HG03460 (cell line): ENCODE measurements around the gene PDSS2.
"Not testable (repeated sequence)": the region's sequence is repeated elsewhere in the genome, so short reads cannot be mapped to it uniquely, and the experiment has no call there.

Experiments used
- ATAC-seq: cut with Tn5 transposase; IDR thresholded peaks from one replicate; pipeline ENCODE4 v1.9.1; 2021; ENCODE audit not compliant: unreplicated experiment

PDSS2 gene

GRCh38 chr6:107475360-107475759 lies 16.0 kb upstream of the PDSS2 start:
- ATAC-seq = not testable (repeated sequence)

DNA sequence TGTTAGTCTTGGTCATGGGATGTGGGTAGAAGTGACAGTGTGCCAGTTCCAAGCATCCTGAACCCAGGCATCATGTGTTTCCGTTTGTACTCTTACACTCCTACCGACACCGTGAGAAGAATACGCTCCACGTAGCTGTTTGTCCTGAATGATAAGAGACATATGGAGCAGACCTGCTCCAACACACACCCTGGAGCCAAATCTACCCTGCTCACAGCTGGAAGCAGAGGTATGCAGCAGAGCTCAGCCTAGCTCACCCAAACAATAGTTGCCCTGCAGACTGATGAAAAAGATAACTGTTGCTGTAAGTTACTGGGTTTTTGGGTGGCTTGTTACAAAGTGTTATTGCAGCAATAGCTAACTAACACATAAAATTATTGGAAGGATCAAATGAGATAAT lies 14.3 kb upstream of the PDSS2 start:
- ATAC-seq = no peak

DNA sequence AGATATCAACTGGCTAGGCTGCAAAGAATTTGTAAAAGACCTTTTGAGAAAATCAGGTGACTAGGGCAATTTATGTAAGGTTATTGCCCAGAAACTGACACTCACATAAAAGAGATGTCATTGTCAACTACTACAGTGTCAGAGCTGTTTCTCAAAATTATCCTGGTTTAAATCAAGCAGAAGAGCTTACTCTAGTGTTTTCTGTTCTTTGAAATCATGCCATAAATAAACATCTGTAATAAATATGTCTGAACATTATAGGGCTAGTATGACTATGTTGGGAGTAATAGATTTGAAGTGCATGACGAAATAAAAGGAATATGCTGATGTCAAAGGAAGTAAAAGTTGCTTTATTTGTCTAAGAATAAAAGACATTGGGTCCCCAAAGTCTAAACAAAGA lies 11.0 kb upstream of the PDSS2 start:
- ATAC-seq = no peak

- ATAC-seq = no peak
These were observed 6.7 kb upstream of the PDSS2 start for GRCh38 chr6:107466062-107466461.

GRCh38 chr6:107460083-107460631 lies 793 bp upstream of the PDSS2 start:
- no peak for ATAC-seq

DNA sequence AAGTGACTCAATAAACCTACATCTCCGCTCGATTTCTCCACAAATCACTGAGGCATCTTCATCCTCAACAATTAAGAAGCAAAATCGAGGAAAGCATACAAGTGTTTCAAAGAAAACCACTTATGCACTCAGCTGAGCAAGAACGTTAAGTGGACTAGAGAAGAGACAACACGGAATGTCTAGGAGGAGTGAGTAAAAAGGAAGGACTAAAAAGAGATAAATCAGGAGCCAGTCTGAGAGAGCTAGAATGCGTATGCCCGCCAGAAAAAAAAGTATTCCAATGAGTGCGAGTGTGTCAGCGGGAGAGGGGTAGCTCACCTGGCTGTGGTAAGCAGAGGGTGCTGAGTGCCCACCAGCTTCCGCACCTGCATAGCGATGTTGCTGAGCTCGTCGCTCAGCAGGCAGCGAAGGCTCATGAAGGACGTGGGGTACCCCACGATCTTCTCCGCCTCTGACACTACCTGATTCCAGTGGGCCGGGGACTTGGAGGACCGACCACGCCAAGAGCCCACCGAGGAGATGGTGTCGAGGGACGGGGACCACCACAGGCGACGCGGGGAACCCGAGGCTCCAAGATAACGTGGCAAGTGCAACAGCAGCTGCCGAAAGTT lies 587 bp downstream of the PDSS2 start:
- ATAC-seq = peak; percentile 31

GRCh38 chr6:107448776-107449175 lies 10.6 kb downstream of the PDSS2 start:
- no peak for ATAC-seq

DNA sequence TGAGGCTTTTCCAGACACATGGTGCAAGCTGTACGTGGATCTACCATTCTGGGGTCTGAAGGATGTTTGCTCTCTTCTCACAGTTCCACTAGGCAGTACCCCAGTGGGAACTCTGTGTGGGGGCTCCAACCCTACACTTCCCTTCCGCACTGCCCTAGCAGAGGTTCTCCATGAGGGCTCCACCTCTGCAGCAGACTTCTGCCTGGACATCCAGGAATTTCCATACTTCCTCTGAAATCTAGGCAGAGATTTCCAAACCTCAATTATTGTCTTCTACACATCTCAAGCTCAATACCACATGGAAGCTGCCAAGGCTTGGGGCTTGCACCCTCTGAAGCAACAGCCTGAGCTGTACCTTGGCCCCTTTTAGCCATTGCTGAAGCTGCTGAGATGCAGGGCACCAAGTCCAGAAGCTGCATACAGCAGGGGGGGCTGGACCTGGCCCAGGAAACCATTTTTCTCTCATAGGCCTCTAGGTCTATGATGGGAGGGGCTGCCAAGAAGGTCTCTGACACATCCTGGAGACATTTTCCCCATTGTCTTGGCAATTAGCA lies 11.6 kb downstream of the PDSS2 start:
- no peak for ATAC-seq

DNA sequence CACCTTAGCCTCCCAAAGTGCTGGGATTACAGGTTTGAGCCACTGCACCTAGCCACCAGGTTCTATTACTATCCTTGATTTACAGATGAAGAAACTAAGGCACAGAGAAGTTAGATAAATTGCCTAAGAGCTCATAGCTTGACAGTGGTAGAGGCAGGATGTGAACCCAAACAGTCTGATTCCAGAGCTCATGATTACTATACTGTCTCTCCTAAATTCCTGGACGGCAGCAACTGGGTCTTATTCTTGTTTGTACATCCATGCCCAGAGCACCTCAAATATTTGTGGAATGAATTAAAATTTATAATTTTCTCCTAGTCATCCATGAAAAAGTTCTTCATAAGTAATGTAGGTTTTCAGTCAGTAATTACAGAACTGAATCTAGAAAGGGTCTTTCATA lies 15.1 kb downstream of the PDSS2 start:
- no peak for ATAC-seq

GRCh38 chr6:107443608-107444267 lies 15.6 kb downstream of the PDSS2 start:
- no peak for ATAC-seq

GRCh38 chr6:107442938-107443607 lies 16.3 kb downstream of the PDSS2 start:
- ATAC-seq = no peak

- ATAC-seq = no peak
These were observed 17.7 kb downstream of the PDSS2 start for GRCh38 chr6:107441682-107442081.

DNA sequence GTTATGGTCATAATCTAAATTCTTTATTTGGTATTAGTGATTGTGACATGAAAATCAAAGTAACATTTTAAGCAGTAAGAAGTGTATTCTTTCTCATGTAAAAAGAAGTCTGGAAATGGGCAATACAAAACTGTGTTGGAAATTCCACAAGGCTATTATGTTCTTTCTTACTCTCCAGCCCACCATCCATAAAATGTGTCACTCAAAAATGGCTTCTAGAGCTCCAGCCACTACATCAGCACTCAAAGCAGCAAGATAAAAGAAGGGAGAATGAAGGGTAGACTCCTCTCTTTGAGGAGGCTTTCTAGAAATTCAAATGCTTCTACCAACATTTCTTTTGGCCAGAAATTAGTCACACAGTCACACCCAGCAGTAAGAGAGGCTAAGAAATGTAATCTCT lies 18.4 kb downstream of the PDSS2 start:
- ATAC-seq = no peak

- ATAC-seq = no peak
These were observed 20.0 kb downstream of the PDSS2 start for GRCh38 chr6:107439406-107439805.

GRCh38 chr6:107437691-107438090 lies 21.7 kb downstream of the PDSS2 start:
- ATAC-seq = no peak

DNA sequence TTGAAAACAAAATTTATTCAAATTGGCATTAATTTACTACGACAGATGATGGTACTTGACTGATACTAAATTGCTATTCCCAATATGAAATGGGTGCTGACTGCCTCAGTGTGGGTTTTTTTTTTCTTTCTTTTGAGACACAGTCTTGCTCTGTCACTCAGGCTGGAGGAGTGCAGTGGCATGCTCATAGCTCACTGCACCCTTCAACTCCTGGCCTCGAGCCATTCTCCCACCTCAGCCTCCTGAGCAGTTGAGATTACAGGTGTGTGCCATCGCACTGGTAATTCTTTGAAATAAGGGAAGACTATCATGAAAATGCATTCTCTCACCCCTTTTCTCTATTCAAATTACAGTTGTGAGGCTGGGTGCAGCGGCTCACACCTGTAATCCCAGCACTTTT lies 22.5 kb downstream of the PDSS2 start:
- no peak for ATAC-seq

DNA sequence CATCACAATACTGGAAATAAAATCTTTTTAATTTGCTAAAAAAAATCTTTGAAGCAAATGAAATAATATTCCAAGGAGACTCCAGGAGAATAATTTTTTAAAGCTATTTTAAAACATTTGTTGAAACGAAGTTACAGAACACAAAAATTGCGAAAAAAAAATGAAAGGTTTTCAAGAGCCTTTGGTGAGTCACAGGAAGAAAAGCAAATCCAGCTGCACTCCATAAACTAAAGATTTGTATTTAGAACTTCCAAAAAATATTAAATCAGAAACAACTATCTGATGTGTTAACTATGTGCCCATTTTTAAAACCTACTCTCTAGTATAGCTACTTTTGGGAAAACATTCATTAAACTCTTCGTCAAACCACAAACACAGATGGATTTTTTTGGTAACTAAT lies 23.6 kb downstream of the PDSS2 start:
- ATAC-seq = no peak

- no peak for ATAC-seq
These were observed 24.6 kb downstream of the PDSS2 start for GRCh38 chr6:107434812-107435211.

DNA sequence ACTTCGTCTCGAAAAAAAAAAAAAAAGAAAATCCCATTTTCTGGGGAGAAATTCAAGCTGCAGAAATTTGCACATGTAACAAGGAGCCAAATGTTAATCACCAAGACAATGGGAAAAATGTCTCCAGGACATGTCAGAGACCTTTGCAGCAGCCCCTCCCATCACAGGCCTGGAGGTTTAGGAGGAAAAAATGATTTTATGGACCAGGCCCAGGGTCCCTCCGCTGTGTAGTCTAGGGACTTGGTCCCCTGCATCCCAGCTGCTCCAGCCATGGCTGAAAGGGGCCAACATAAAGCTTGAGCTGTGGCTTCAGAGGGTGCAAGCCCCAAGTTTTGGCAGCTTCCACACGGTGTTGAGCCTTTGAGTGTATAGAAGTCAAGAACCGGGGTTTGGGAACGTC lies 33.4 kb downstream of the PDSS2 start:
- not testable (repeated sequence) for ATAC-seq

DNA sequence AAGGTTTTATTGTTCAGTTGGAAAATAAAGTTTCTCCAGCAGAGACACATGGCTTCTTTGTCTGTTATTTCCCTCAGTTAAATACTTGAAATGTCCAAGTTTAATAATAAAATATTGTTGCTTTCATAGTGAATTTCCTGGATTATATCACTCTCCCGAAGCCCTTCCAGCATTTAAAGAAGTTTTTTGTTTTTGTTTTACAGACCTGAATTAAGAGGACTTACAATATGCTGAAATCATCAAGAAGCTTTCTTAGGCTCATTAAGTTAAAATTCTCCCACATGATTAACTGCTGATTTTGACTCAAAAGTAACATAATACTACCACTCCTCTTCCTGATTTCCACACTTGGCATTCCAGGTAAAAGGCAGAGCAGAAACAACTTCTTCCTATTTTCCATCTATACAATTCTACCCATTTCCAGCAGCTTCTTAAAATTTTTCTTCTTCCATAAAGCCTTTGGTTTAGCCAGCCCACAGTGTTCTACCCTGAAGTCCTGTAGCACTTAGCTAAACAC lies 35.8 kb downstream of the PDSS2 start:
- no peak for ATAC-seq

- ATAC-seq = no peak
These were observed 37.6 kb downstream of the PDSS2 start for GRCh38 chr6:107421696-107422256.
